GM18502 (cell line): ENCODE measurements around the gene MAGI1.

Source experiments
- ATAC-seq: cut with Tn5 transposase; IDR thresholded peaks from one replicate; pipeline ENCODE4 v1.9.1; 2021; ENCODE audit warnings: mild to moderate bottlenecking; ENCODE audit not compliant: unreplicated experiment, poor library complexity

The MAGI1 gene

GRCh38 chr3:66017084-66017483, 21.6 kb downstream of the MAGI1 start:
- no peak for ATAC-seq

GRCh38 chr3:66015841-66016240, 22.9 kb downstream of the MAGI1 start:
- ATAC-seq: no peak

- ATAC-seq: no peak
Observed at GRCh38 chr3:66014651-66015050, 24.1 kb downstream of the MAGI1 start.

- no peak for ATAC-seq
Observed at GRCh38 chr3:66014056-66014455, 24.7 kb downstream of the MAGI1 start.

- ATAC-seq: no peak
Observed at GRCh38 chr3:66012711-66013110, 26.0 kb downstream of the MAGI1 start.

GRCh38 chr3:66010739-66011655, 27.7 kb downstream of the MAGI1 start:
- ATAC-seq: no peak

GRCh38 chr3:66010348-66010738, 28.4 kb downstream of the MAGI1 start:
- no peak for ATAC-seq

- ATAC-seq: no peak
Observed at GRCh38 chr3:66004244-66004643, 34.5 kb downstream of the MAGI1 start.

- no peak for ATAC-seq
Observed at GRCh38 chr3:66001626-66002025, 37.1 kb downstream of the MAGI1 start.

GRCh38 chr3:66000506-66000905, 38.2 kb downstream of the MAGI1 start:
- ATAC-seq: no peak

- no peak for ATAC-seq
Observed at GRCh38 chr3:65999606-66000005, 39.1 kb downstream of the MAGI1 start.

- ATAC-seq: no peak
Observed at GRCh38 chr3:65996589-65996988, 42.1 kb downstream of the MAGI1 start.

GRCh38 chr3:65995515-65995914, 43.2 kb downstream of the MAGI1 start:
- no peak for ATAC-seq

GRCh38 chr3:65995030-65995429, 43.7 kb downstream of the MAGI1 start:
- ATAC-seq: no peak

- no peak for ATAC-seq
Observed at GRCh38 chr3:65993134-65993900, 45.4 kb downstream of the MAGI1 start.

GRCh38 chr3:65992106-65992505, 46.6 kb downstream of the MAGI1 start:
- no peak for ATAC-seq

GRCh38 chr3:65988411-65989180, 50.1 kb downstream of the MAGI1 start:
- no peak for ATAC-seq

- ATAC-seq: no peak
Observed at GRCh38 chr3:65986285-65986684, 52.4 kb downstream of the MAGI1 start.

- ATAC-seq: no peak
Observed at GRCh38 chr3:65984975-65985374, 53.7 kb downstream of the MAGI1 start.

GRCh38 chr3:65983100-65983499, 55.6 kb downstream of the MAGI1 start:
- no peak for ATAC-seq

- no peak for ATAC-seq
Observed at GRCh38 chr3:65979731-65980130, 59.0 kb downstream of the MAGI1 start.
